GM20000 (cell line): Measurements from ENCODE around the gene LIG1.

Source experiments
- DNase-seq: peaks from one replicate; pipeline ENCODE4 v3.0.0; 2012; ENCODE audit warnings: low spot score
- TF ChIP-seq, protein P1 (sequence below): IDR thresholded peaks from 2 replicates; pipeline ENCODE4 v1.5.1; 2012; ENCODE audit warnings: mild to moderate bottlenecking, control low read depth; ENCODE audit errors: extremely low read depth, missing control alignments

LIG1 gene

GRCh38 chr19:48192750-48193149 lies 22.6 kb upstream of the LIG1 start:
- TF ChIP-seq, protein P1, sequence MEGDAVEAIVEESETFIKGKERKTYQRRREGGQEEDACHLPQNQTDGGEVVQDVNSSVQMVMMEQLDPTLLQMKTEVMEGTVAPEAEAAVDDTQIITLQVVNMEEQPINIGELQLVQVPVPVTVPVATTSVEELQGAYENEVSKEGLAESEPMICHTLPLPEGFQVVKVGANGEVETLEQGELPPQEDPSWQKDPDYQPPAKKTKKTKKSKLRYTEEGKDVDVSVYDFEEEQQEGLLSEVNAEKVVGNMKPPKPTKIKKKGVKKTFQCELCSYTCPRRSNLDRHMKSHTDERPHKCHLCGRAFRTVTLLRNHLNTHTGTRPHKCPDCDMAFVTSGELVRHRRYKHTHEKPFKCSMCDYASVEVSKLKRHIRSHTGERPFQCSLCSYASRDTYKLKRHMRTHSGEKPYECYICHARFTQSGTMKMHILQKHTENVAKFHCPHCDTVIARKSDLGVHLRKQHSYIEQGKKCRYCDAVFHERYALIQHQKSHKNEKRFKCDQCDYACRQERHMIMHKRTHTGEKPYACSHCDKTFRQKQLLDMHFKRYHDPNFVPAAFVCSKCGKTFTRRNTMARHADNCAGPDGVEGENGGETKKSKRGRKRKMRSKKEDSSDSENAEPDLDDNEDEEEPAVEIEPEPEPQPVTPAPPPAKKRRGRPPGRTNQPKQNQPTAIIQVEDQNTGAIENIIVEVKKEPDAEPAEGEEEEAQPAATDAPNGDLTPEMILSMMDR: no peak
- DNase-seq: no peak

DNA sequence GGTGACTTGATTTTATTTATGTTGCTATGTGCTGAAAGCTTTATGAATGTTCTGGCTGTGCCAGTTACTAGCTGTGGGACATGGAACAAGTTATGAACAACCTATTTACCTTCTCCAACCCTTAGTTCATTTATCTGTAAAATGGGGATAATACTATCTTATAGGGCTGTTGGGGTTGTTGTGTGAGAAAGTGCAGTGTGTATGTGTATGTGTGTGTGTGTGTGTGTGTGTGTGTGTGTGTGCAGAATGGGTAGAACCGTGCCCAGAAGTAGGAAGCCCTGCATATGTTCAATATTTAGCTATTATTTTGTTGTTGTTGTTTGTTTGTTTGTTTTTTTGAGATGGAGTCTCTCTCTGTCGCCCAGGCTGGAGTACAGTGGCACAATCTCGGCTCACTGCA lies 20.7 kb upstream of the LIG1 start:
- no peak for DNase-seq
- TF ChIP-seq, protein P1: no peak

- peak; percentile 79 for DNase-seq
- TF ChIP-seq, protein P1: peak; percentile 23
These were observed 20.2 kb upstream of the LIG1 start for GRCh38 chr19:48190288-48190884.

DNA sequence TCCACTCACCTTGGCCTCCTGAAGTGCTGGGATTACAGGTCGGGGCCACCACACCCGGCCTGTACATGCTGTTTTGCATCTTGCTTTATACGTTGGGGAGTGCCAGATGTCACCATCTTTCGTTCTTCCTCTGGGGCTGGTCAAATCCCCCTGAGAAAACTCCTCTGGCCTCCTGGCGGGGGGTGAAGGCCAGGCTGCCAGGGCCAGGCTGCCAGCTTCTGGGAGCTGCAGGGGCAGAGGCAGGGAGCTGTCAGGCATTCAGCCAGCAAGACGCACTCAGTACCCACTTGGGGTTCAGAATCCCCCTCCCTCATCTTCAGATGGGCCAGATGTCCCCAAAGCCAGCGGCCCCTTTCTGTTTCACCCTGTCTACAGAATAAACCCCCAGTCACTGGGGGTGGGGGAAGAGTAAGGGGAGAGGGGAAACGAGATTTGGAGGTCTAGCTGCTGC lies 16.4 kb upstream of the LIG1 start:
- TF ChIP-seq, protein P1: no peak
- peak; percentile 51 for DNase-seq

GRCh38 chr19:48186015-48186414 lies 15.9 kb upstream of the LIG1 start:
- no peak for DNase-seq
- TF ChIP-seq, protein P1: no peak

DNA sequence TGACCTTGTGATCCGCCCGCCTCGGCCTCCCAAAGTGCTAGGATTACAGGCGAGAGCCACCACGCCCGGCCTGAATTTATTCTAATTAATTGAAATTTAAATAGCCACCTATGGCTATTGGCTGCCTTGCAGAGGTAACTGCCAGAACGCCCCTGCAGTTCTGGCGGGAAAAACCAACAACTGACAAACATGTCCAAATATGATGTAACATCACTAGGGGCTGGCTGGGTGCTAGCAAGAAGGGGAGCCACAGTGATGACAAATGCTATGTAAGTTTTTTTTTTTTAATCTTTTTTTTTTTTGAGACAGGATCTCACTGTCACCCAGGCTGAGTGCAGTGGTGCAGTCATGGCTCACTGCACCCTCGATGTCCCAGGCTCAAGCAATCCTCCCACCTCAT lies 13.2 kb upstream of the LIG1 start:
- no peak for DNase-seq
- TF ChIP-seq, protein P1: no peak

DNA sequence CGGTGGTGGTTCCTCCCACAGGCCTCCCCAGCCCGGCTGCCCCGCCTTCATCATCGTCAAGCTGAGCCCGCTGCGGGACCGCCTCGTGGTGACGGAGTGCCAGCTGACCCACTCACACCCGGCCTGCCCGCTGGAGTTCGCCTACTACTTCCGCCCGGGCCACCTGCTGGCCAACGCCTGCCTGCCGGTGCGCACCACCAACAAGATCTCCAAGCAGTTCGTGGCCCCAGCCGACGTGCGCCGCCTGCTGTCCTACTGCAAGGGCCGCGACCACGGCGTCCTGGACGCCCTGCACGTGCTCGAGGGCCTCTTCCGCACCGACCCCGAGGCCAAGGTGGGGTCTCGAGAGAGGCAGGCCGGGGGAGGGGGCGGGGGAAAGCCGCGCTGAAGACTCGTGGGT lies 12.3 kb upstream of the LIG1 start:
- TF ChIP-seq, protein P1: no peak
- no peak for DNase-seq
